HCT116 (cell line): ENCODE results near the gene ERBB4. TPM values are rescaled to one million over a fixed set of nuclear protein-coding genes. Genes with fewer than 3 reads are reported as not detected.

Experiments
- ATAC-seq: fragments of 200-7000 bp; cut with Tn5 transposase; 2 replicates; pipeline ENCODE4 v1.9.1; 2020; ENCODE audit warnings: mild to moderate bottlenecking, moderate library complexity
- BruUV-seq: library from RNA; stranded (reverse); fragments of 400-500 nt; replicated peaks from 2 replicates; lab custom pipeline; 2021; lab: Mats Ljungman, UMichigan
- CTCF ChIA-PET: fragments of 300-600 bp; sonication (Branson Sonifier 250); formaldehyde crosslinking; loops from one replicate; lab custom pipeline; 2021; ENCODE audit warnings: antibody characterized with exemption; lab: Charles Lee
- POLR2A ChIA-PET: fragments of 300-600, 350-600 bp; sonication (Branson Sonifier 250); formaldehyde crosslinking; loops from one replicate; lab custom pipeline; 2021; ENCODE audit warnings: antibody characterized with exemption; lab: Charles Lee
- RAD21 ChIA-PET, 2 experiments: fragments of 300-600 bp; sonication (Branson Sonifier 250); formaldehyde crosslinking; loops; one replicate each; lab custom pipeline; 2023; ENCODE audit warnings: low total read pairs in 2 of 2; ENCODE audit not compliant: uncharacterized antibody in 2 of 2, unreplicated experiment in 2 of 2, low non-redundant PET in 1 of 2; lab: Charles Lee
- DNase-seq: peaks from one replicate; pipeline ENCODE4 v3.0.0-alpha.2; 2010; ENCODE audit warnings: low read depth, low spot score
- H2AFZ ChIP-seq: fragments of 200-600 bp; shearing (Covaris generic), sonication (generic); 2 replicates; pipeline ENCODE4 v1.6.1; 2017; ENCODE audit warnings: low read depth, mixed run types, mixed read lengths, antibody characterized with exemption, low read length; ENCODE audit not compliant: poor library complexity, severe bottlenecking
- H3K27ac ChIP-seq: 2 replicates; pipeline ENCODE4 v1.5.1; 2012; ENCODE audit warnings: low read depth, low read length
- H3K27me3 ChIP-seq: fragments of 200-600 bp; sonication (generic); 2 replicates; pipeline ENCODE4 v1.6.1; 2016; ENCODE audit warnings: mixed run types, low read length, mixed read lengths; ENCODE audit not compliant: insufficient read depth
- H3K36me3 ChIP-seq, 2 experiments: fragments of 200-500 bp in 1 of 2; fragments of 200-600 bp in 1 of 2; sonication (Bioruptor generic) in 1 of 2; sonication (generic) in 1 of 2; 2 replicates each; pipeline versions ENCODE4 v1.5.1 to v1.6.1; 2014 to 2016; ENCODE audit warnings: low read length in 2 of 2, inconsistent platforms in 1 of 2, mixed read lengths in 1 of 2, mixed run types in 1 of 2; ENCODE audit not compliant: insufficient read depth in 2 of 2, control insufficient read depth in 1 of 2
- H3K4me1 ChIP-seq, 2 experiments: fragments of 200-600 bp in 1 of 2; sonication (generic) in 1 of 2; 2 replicates each; pipeline versions ENCODE4 v1.5.1 to v1.6.1; 2012 to 2017; ENCODE audit warnings: low read length in 2 of 2, inconsistent platforms in 1 of 2, mild to moderate bottlenecking in 1 of 2, mixed read lengths in 1 of 2, mixed run types in 1 of 2, moderate library complexity in 1 of 2; ENCODE audit not compliant: insufficient read depth in 2 of 2, control insufficient read depth in 1 of 2
- H3K4me2 ChIP-seq: fragments of 200-600 bp; sonication (generic); 2 replicates; pipeline ENCODE4 v1.6.1; 2017; ENCODE audit warnings: mixed run types, low read length, mixed read lengths
- H3K4me3 ChIP-seq, 2 experiments: fragments of 200-600 bp in 1 of 2; sonication (generic) in 1 of 2; replicated peaks in 1 of 2; 2 replicates each; pipeline ENCODE4 v1.5.1; 2011 to 2016; ENCODE audit warnings: low read length in 2 of 2, control low read depth in 1 of 2, low read depth in 1 of 2, mild to moderate bottlenecking in 1 of 2, mixed read lengths in 1 of 2, mixed run types in 1 of 2
- H3K79me2 ChIP-seq: fragments of 200-600 bp; sonication (generic); 2 replicates; pipeline ENCODE4 v1.6.1; 2017; ENCODE audit warnings: mild to moderate bottlenecking, mixed run types, low read length, moderate library complexity, mixed read lengths; ENCODE audit not compliant: insufficient read depth
- H3K9ac ChIP-seq: fragments of 200-600 bp; sonication (generic); 2 replicates; pipeline ENCODE4 v1.6.1; 2016; ENCODE audit warnings: low read length, mixed read lengths
- H3K9me2 ChIP-seq: fragments of 200-600 bp; sonication (generic), shearing (Covaris generic); 2 replicates; pipeline ENCODE4 v1.6.1; 2017; ENCODE audit warnings: mixed run types, mild to moderate bottlenecking, moderate library complexity; ENCODE audit not compliant: insufficient read depth
- H3K9me3 ChIP-seq, 2 experiments: fragments of 200-500 bp in 1 of 2; fragments of 200-600 bp in 1 of 2; sonication (Bioruptor generic) in 1 of 2; sonication (generic) in 1 of 2; 2 replicates each; pipeline ENCODE4 v1.6.1; 2014 to 2017; ENCODE audit warnings: low read length in 2 of 2, mixed read lengths in 2 of 2, inconsistent platforms in 1 of 2, low read depth in 1 of 2, mild to moderate bottlenecking in 1 of 2, mixed run types in 1 of 2, moderate library complexity in 1 of 2; ENCODE audit not compliant: control insufficient read depth in 1 of 2, insufficient read depth in 1 of 2
- H4K20me1 ChIP-seq: fragments of 200-600 bp; sonication (generic), shearing (Covaris generic); 2 replicates; pipeline ENCODE4 v1.6.1; 2017; ENCODE audit warnings: mixed run types, mild to moderate bottlenecking, moderate library complexity; ENCODE audit not compliant: insufficient read depth
- ATF3 ChIP-seq: IDR thresholded peaks from 2 replicates; pipeline ENCODE4 v1.6.1; 2012
- CBX3 ChIP-seq: IDR thresholded peaks from 2 replicates; pipeline ENCODE4 v1.6.1; 2012; ENCODE audit warnings: low read depth
- CEBPB ChIP-seq: IDR thresholded peaks from 2 replicates; pipeline ENCODE4 v1.6.1; 2012; ENCODE audit warnings: low read depth
- EZH2 ChIP-seq: fragments of 200-600 bp; sonication (generic); IDR thresholded peaks from 2 replicates; pipeline ENCODE4 v1.6.1; 2017; ENCODE audit warnings: antibody characterized with exemption, mixed run types
- EZH2phosphoT487 ChIP-seq: fragments of 200-600 bp; IDR thresholded peaks from 2 replicates; pipeline ENCODE4 v1.6.1; 2018; ENCODE audit warnings: antibody characterized with exemption, borderline replicate concordance
- FOSL1 ChIP-seq: IDR thresholded peaks from 2 replicates; pipeline ENCODE4 v1.6.1; 2012; ENCODE audit warnings: low read depth
- JUND ChIP-seq: IDR thresholded peaks from 2 replicates; pipeline ENCODE4 v1.6.1; 2012
- MAX ChIP-seq: IDR thresholded peaks from 2 replicates; pipeline ENCODE4 v1.6.1; 2012
- POLR2AphosphoS5 ChIP-seq: IDR thresholded peaks from 2 replicates; pipeline ENCODE4 v1.6.1; 2011; ENCODE audit warnings: mild to moderate bottlenecking, low read depth, low read length, moderate library complexity
- SIN3A ChIP-seq: IDR thresholded peaks from 2 replicates; pipeline ENCODE4 v1.6.1; 2012; ENCODE audit warnings: low read depth
- SP1 ChIP-seq: IDR thresholded peaks from 2 replicates; pipeline ENCODE4 v1.6.1; 2012; ENCODE audit warnings: low read depth
- TCF7L2 ChIP-seq: IDR thresholded peaks from 2 replicates; pipeline ENCODE4 v1.7.0; 2011; ENCODE audit warnings: borderline replicate concordance, inconsistent platforms; ENCODE audit not compliant: insufficient read depth, insufficient read length; ENCODE audit errors: extremely low read depth
- YY1 ChIP-seq: IDR thresholded peaks from 2 replicates; pipeline ENCODE4 v1.6.1; 2011; ENCODE audit warnings: low read length, low read depth, moderate library complexity, mild to moderate bottlenecking; ENCODE audit not compliant: insufficient replicate concordance; ENCODE audit errors: extremely low read depth
- ZBTB33 ChIP-seq: IDR thresholded peaks from 2 replicates; pipeline ENCODE4 v1.6.1; 2011; ENCODE audit warnings: mild to moderate bottlenecking, low read length, moderate library complexity; ENCODE audit not compliant: insufficient replicate concordance; ENCODE audit errors: extremely low read depth
- ZFX ChIP-seq: fragments of 450-650 bp; IDR thresholded peaks from 2 replicates; pipeline ENCODE4 v1.6.1; 2017
- intact Hi-C: fragments of 100-400 bp; cut with micrococcal nuclease; formaldehyde crosslinking; loops from 2 replicates; pipeline ENCODE4 v1.10.0; 2022
- total RNA-seq: library from RNA; stranded (reverse); gene quantifications from one replicate; pipeline ENCODE4 v1.2.1, GENCODE V29; 2021; ENCODE audit not compliant: unreplicated experiment

ERBB4 gene
- total RNA-seq, 1 experiment from 2014 or later = 0.10 TPM

GRCh38 chr2:211741966-211742365 is 796.6 kb downstream of the ERBB4 start:
- no peak for DNase-seq
- no peaks in the 10 kb centered on the region for H3K36me3 ChIP-seq
- no peaks in the 10 kb centered on the region for H3K9me3 ChIP-seq
- no peak overlapping the region for H2AFZ ChIP-seq
- H3K27me3 ChIP-seq = no peaks in the 10 kb centered on the region
- H3K4me3 ChIP-seq = no peak overlapping the region
- TF ChIP-seq TCF7L2 = no peak
- no peak for TF ChIP-seq JUND
- TF ChIP-seq POLR2AphosphoS5 = no peak
- no peak for TF ChIP-seq SIN3A
- no peak for TF ChIP-seq CEBPB
- no peak for TF ChIP-seq EZH2
- no peak for TF ChIP-seq ZFX
- no peak for TF ChIP-seq SP1
- no peak for TF ChIP-seq MAX
- no peak for TF ChIP-seq FOSL1
- TF ChIP-seq YY1 = no peak
- no peak for TF ChIP-seq CBX3
- CTCF ChIA-PET = no interaction called here
- POLR2A ChIA-PET = no interaction called here
- no peak overlapping the region for H3K9ac ChIP-seq
- intact Hi-C loops = loop anchor here (10.0 kb wide), 1 partner anchor 403 kb away; no protein-coding TSS in a partner anchor
- H3K9me2 ChIP-seq = no peaks in the 10 kb centered on the region
- ATAC-seq = no peak
- H4K20me1 ChIP-seq = no peaks in the 10 kb centered on the region
- H3K79me2 ChIP-seq = no peaks in the 10 kb centered on the region
- RAD21 ChIA-PET = no interaction called here
- no peak overlapping the region for H3K27ac ChIP-seq
- no peaks in the 10 kb centered on the region for H3K4me1 ChIP-seq
- no peak overlapping the region for H3K4me2 ChIP-seq
- no TSS peak for BruUV-seq

GRCh38 chr2:211737282-211737681 is 801.3 kb downstream of the ERBB4 start:
- H3K27me3 ChIP-seq = no peaks in the 10 kb centered on the region
- POLR2A ChIA-PET = no interaction called here
- no peaks in the 10 kb centered on the region for H3K36me3 ChIP-seq
- TF ChIP-seq EZH2 (no peak), ZBTB33 (no peak), TCF7L2 (no peak), YY1 (no peak), ATF3 (no peak), CEBPB (no peak), EZH2phosphoT487 (no peak)
- TF ChIP-seq, all 23 proteins: peak for 0
- H3K9me3 ChIP-seq = no peaks in the 10 kb centered on the region
- H3K9me2 ChIP-seq = no peaks in the 10 kb centered on the region
- intact Hi-C loops = no loop called here
- ChIA-PET CTCF (no interaction called here), RAD21 (no interaction called here)
- H2AFZ ChIP-seq = peak overlapping the region; percentile 97
- no peaks in the 10 kb centered on the region for H3K4me1 ChIP-seq
- H3K9ac ChIP-seq = no peak overlapping the region
- ATAC-seq = no peak
- no TSS peak for BruUV-seq
- DNase-seq = no peak
- H3K4me2 ChIP-seq = no peak overlapping the region
- no peaks in the 10 kb centered on the region for H3K79me2 ChIP-seq
- no peak overlapping the region for H3K27ac ChIP-seq
- H3K4me3 ChIP-seq = no peak overlapping the region
- H4K20me1 ChIP-seq = no peaks in the 10 kb centered on the region
